Neural crest cell (in vitro differentiated cells): ENCODE data around the gene ZNF641. TPM values are rescaled to one million over a fixed set of nuclear protein-coding genes. Genes with fewer than 3 reads are reported as not detected.

ENCODE experiments used
- DNase-seq: peaks from one replicate; pipeline ENCODE4 v3.0.0; 2021; ENCODE audit warnings: low read depth, mixed read lengths, low spot score
- H3K27ac Mint-ChIP-seq: one replicate; pipeline ENCODE4 v1.8.0; 2021; ENCODE audit warnings: mild to moderate bottlenecking, mixed read lengths; ENCODE audit not compliant: unreplicated experiment
- H3K27me3 Mint-ChIP-seq: 2 replicates; pipeline ENCODE4 v1.8.0; 2021; ENCODE audit warnings: low read depth, mild to moderate bottlenecking, mixed read lengths
- H3K36me3 Mint-ChIP-seq: 2 replicates; pipeline ENCODE4 v1.8.0; 2021; ENCODE audit warnings: low read depth, mild to moderate bottlenecking, mixed read lengths
- H3K4me1 Mint-ChIP-seq: 2 replicates; pipeline ENCODE4 v1.8.0; 2021; ENCODE audit warnings: mixed read lengths
- H3K4me3 Mint-ChIP-seq: one replicate; pipeline ENCODE4 v1.8.0; 2021; ENCODE audit warnings: mild to moderate bottlenecking, mixed read lengths
- H3K9me3 Mint-ChIP-seq: 2 replicates; pipeline ENCODE4 v1.8.0; 2021; ENCODE audit warnings: mixed read lengths
- CTCF ChIP-seq: fragments of 200-600 bp; sonication (generic); conservative IDR thresholded peaks from 2 replicates; pipeline ENCODE4 v1.5.0; 2021; ENCODE audit warnings: antibody characterized with exemption, mild to moderate bottlenecking
- long read RNA-seq: library from polyadenylated mRNA; unstranded; transcript quantifications from one replicate; pipeline ENCODE4 v2.0.0, GENCODE V29; 2020
- total RNA-seq: library from RNA; stranded (reverse); gene quantifications from 2 replicates; pipeline ENCODE4 v1.2.1, GENCODE V29; 2021

The ZNF641 gene
- 15.8 and 17.1 TPM in 2 replicates for total RNA-seq
- long read RNA-seq, partial matches to known transcripts = 0 of 4 reads
- long read RNA-seq, other reads (novel, unspliced or antisense) = 3 of 4 reads

GRCh38 chr12:48350249-48351021 is at the start of gene ZNF641:
Gene ZNF641, minus strand, starts transcription at chr12:48350919. Its CDS starts 2,829 bp downstream, at chr12:48348090.
- Mint-ChIP-seq H3K27me3 (no peaks in the 10 kb centered on the region), H3K4me1 (peaks cover 12% of the 10 kb centered on the region), H3K27ac (peak within 1 kb of the TSS; percentile 93), H3K4me3 (peak within 1 kb of the TSS; percentile 98), H3K36me3 (peaks cover 7% of the 10 kb centered on the region), H3K9me3 (no peaks in the 10 kb centered on the region)
- TF ChIP-seq CTCF = no peak
- DNase-seq = no peak

DNA sequence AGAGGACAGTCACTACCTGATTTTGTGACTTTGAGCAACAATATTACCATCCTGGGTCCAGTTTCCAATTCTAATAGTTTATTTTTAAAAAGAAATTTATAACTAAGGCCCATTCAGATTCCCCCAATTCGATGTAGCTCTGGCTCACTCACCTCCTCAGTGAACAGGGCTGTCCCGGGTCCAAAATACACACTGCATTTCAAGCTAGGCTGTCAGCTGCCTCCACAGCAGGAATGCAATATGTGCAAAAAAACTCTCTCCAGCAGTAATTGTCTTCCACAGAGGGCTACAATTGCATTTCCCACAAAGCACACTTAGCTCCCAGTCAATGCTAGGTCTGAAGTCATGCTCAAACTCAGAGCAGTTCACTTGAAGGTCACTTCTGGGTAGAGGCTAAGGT is 39.3 kb upstream of the ZNF641 start:
- Mint-ChIP-seq H3K36me3 (no peaks in the 10 kb centered on the region), H3K9me3 (peaks cover 9% of the 10 kb centered on the region), H3K27me3 (peaks cover 3% of the 10 kb centered on the region), H3K27ac (no peak overlapping the region), H3K4me1 (peaks cover 9% of the 10 kb centered on the region), H3K4me3 (no peak overlapping the region)
- TF ChIP-seq CTCF = no peak
- no peak for DNase-seq

GRCh38 chr12:48389409-48389808 is 38.7 kb upstream of the ZNF641 start:
- TF ChIP-seq CTCF = no peak
- Mint-ChIP-seq H3K4me1 (peaks cover 3% of the 10 kb centered on the region), H3K27ac (no peak overlapping the region), H3K4me3 (no peak overlapping the region), H3K27me3 (peaks cover 3% of the 10 kb centered on the region), H3K36me3 (no peaks in the 10 kb centered on the region), H3K9me3 (peaks cover 9% of the 10 kb centered on the region)
- DNase-seq = no peak

DNA sequence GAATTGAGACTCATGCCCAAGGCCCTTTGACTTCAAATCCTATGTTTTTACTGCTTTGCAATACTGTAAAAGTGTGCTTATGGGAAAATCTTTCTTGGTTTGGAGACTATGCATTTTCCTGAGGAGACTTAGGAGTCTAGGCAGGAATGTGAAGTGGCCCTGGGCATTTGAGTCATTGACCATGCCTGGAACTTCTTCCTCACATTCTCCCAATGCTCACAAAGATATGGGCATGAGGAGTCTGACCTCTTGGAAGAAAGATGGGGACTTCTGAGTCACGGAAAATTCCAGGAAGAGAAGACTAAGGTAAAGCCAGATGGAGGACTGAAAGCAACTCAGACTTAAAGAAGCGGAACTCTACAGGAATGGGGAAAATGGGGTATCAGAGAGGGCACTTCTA is 38.2 kb upstream of the ZNF641 start:
- Mint-ChIP-seq H3K4me3 (no peak overlapping the region), H3K27me3 (peaks cover 3% of the 10 kb centered on the region), H3K9me3 (peaks cover 9% of the 10 kb centered on the region), H3K4me1 (no peaks in the 10 kb centered on the region), H3K27ac (no peak overlapping the region), H3K36me3 (no peaks in the 10 kb centered on the region)
- no peak for DNase-seq
- TF ChIP-seq CTCF = no peak

- H3K27ac Mint-ChIP-seq = no peak overlapping the region
- H3K36me3 Mint-ChIP-seq = no peaks in the 10 kb centered on the region
- no peak for TF ChIP-seq CTCF
- DNase-seq = no peak
- H3K27me3 Mint-ChIP-seq = peaks cover 3% of the 10 kb centered on the region
- no peak overlapping the region for H3K4me3 Mint-ChIP-seq
- peaks cover 12% of the 10 kb centered on the region for H3K9me3 Mint-ChIP-seq
- no peaks in the 10 kb centered on the region for H3K4me1 Mint-ChIP-seq
Observed at GRCh38 chr12:48388460-48388859, 37.7 kb upstream of the ZNF641 start.
